Measurements from ENCODE around the gene ENDOV.

Gene ENDOV

GRCh38 chr17:80416940-80417293, 1.9 kb downstream of the ENDOV start:
- DNase-seq = no peak

GRCh38 chr17:80418589-80418988, 3.6 kb downstream of the ENDOV start:
- no peak for DNase-seq

GRCh38 chr17:80419255-80419654, 4.3 kb downstream of the ENDOV start:
- no peak for DNase-seq

- DNase-seq = no peak
Observed at GRCh38 chr17:80421381-80422090, 6.6 kb downstream of the ENDOV start.

- DNase-seq = no peak
Observed at GRCh38 chr17:80422276-80422675, 7.3 kb downstream of the ENDOV start.

- DNase-seq = no peak
Observed at GRCh38 chr17:80422981-80423380, 8.0 kb downstream of the ENDOV start.

- DNase-seq = no peak
Observed at GRCh38 chr17:80423536-80424225, 8.7 kb downstream of the ENDOV start.

GRCh38 chr17:80424261-80424660, 9.3 kb downstream of the ENDOV start:
- DNase-seq = no peak

GRCh38 chr17:80424878-80425765, 10.2 kb downstream of the ENDOV start:
- no peak for DNase-seq

GRCh38 chr17:80425835-80426426, 11.0 kb downstream of the ENDOV start:
- no peak for DNase-seq

GRCh38 chr17:80426671-80427326, 11.8 kb downstream of the ENDOV start:
- DNase-seq = peak; percentile 89

- DNase-seq = no peak
Observed at GRCh38 chr17:80427366-80428282, 12.7 kb downstream of the ENDOV start.

- DNase-seq = no peak
Observed at GRCh38 chr17:80428363-80428762, 13.4 kb downstream of the ENDOV start.

- DNase-seq = no peak
Observed at GRCh38 chr17:80428796-80429195, 13.8 kb downstream of the ENDOV start.

GRCh38 chr17:80429356-80430275, 14.6 kb downstream of the ENDOV start:
- no peak for DNase-seq

- no peak for DNase-seq
Observed at GRCh38 chr17:80430446-80431245, 15.7 kb downstream of the ENDOV start.

GRCh38 chr17:80431246-80432195, 16.6 kb downstream of the ENDOV start:
- DNase-seq = no peak

- no peak for DNase-seq
Observed at GRCh38 chr17:80432350-80432955, 17.5 kb downstream of the ENDOV start.
